AG04450 (cell line): Measurements from ENCODE around the gene MYO7B. TPM values are rescaled to one million over a fixed set of nuclear protein-coding genes. Genes with fewer than 3 reads are reported as not detected.

Experiments
- CTCF ChIA-PET: fragments of 300-600, 350-600 bp; formaldehyde crosslinking; extraction: SDS; loops from one replicate; lab custom pipeline; 2022; ENCODE audit warnings: antibody characterized with exemption, inconsistent platforms; lab: Charles Lee
- POLR2A ChIA-PET: fragments of 350-600 bp; formaldehyde crosslinking; extraction: SDS; loops from one replicate; lab custom pipeline; 2021; ENCODE audit warnings: antibody characterized with exemption, inconsistent platforms; lab: Yijun Ruan, JAX
- DNase-seq: peaks from one replicate; pipeline ENCODE4 v3.0.0-alpha.2; 2011; ENCODE audit warnings: low read depth, low spot score
- H3K27ac ChIP-seq: one replicate; pipeline ENCODE4 v1.5.1; 2012; ENCODE audit warnings: low read depth, low read length, control low read depth
- H3K27me3 ChIP-seq: one replicate; pipeline ENCODE4 v1.6.0; 2012; ENCODE audit warnings: low read length; ENCODE audit not compliant: control insufficient read depth, insufficient read depth
- H3K4me3 ChIP-seq: 2 replicates; pipeline ENCODE4 v1.5.1; 2011; ENCODE audit warnings: mild to moderate bottlenecking, low read depth, low read length, control low read depth
- H3K9me3 ChIP-seq: 2 replicates; pipeline ENCODE4 v1.5.1; 2012; ENCODE audit warnings: low read length; ENCODE audit not compliant: control insufficient read depth, insufficient read depth
- polyA plus RNA-seq: library from polyadenylated mRNA; depleted of rRNA; stranded (reverse); fragments of >200 nt; gene quantifications from 2 replicates; pipeline ENCODE4 v1.2.3, GENCODE V29; 2011
- TF ChIP-seq, protein P1 (sequence below): IDR thresholded peaks from 2 replicates; pipeline ENCODE4 v1.5.1; 2011; ENCODE audit warnings: low read depth, low read length, control low read depth, inconsistent platforms

The MYO7B gene
- polyA plus RNA-seq, 1 experiment, result 0.02 TPM

GRCh38 chr2:127645026-127645394, 109.5 kb downstream of the MYO7B start:
- DNase-seq, result no peak
- Histone ChIP-seq H3K9me3 (no peaks in the 10 kb centered on the region; the same call in 1 of the 2 replicates), H3K27me3 (no peaks in the 10 kb centered on the region), H3K4me3 (no peak overlapping the region), H3K27ac (no peak overlapping the region)
- TF ChIP-seq, protein P1, sequence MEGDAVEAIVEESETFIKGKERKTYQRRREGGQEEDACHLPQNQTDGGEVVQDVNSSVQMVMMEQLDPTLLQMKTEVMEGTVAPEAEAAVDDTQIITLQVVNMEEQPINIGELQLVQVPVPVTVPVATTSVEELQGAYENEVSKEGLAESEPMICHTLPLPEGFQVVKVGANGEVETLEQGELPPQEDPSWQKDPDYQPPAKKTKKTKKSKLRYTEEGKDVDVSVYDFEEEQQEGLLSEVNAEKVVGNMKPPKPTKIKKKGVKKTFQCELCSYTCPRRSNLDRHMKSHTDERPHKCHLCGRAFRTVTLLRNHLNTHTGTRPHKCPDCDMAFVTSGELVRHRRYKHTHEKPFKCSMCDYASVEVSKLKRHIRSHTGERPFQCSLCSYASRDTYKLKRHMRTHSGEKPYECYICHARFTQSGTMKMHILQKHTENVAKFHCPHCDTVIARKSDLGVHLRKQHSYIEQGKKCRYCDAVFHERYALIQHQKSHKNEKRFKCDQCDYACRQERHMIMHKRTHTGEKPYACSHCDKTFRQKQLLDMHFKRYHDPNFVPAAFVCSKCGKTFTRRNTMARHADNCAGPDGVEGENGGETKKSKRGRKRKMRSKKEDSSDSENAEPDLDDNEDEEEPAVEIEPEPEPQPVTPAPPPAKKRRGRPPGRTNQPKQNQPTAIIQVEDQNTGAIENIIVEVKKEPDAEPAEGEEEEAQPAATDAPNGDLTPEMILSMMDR, result no peak
- ChIA-PET POLR2A (no interaction called here), CTCF (no interaction called here)

GRCh38 chr2:127645395-127646291, 110.2 kb downstream of the MYO7B start, which contains the start of gene GPR17:
Gene GPR17, plus strand, starts transcription at chr2:127646153. Its CDS starts 4,583 bp downstream, at chr2:127650736.
- no peaks in the 10 kb centered on the region; the same call in 1 of the 2 replicates for H3K9me3 ChIP-seq
- no peaks in the 10 kb centered on the region for H3K27me3 ChIP-seq
- no peak within 1 kb of the TSS for H3K4me3 ChIP-seq
- DNase-seq, result no peak
- TF ChIP-seq, protein P1, result no peak
- CTCF ChIA-PET, result no interaction called here
- no peak within 1 kb of the TSS for H3K27ac ChIP-seq
- POLR2A ChIA-PET, result no interaction called here

DNA sequence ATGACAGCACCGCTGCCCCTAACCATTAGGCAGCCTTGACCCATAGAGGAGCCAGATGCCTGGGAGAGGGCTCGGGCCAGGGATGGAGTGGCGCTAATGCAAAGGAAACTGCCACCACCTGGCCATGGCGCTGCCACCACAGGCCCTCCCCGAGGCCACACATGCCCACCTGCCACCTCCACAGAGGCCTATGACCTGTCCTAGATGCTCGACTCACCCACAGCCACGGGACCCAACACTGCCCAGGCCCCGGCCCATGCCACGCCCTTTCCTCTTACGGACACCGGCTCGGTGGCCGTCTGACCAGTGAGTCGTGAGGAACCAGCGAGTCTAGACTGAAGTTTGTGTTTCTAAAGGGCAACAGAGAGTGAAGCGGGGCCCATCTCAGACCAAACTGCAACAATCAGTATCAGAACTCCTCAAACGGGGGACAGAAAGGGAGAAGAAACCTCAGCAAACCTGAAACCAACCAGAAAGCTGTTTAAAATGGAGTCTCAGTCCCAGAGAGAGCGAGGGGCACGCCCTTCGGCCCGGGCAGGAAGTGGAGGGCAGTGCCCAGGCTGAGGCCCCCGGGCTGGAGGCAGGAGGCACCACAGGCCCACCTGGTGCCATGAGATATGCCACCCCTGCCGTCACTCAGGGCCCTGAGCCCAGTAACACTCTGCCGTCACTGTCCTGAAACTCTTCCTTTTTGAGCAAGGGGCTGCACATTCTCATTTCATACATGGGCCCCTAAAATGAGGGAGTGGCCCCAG, 111.2 kb downstream of the MYO7B start:
- ChIA-PET POLR2A (no interaction called here), CTCF (no interaction called here)
- Histone ChIP-seq H3K9me3 (no peaks in the 10 kb centered on the region; the same call in 1 of the 2 replicates), H3K27ac (no peak overlapping the region), H3K4me3 (no peak overlapping the region), H3K27me3 (no peaks in the 10 kb centered on the region)
- DNase-seq, result no peak
- TF ChIP-seq, protein P1, result no peak

DNA sequence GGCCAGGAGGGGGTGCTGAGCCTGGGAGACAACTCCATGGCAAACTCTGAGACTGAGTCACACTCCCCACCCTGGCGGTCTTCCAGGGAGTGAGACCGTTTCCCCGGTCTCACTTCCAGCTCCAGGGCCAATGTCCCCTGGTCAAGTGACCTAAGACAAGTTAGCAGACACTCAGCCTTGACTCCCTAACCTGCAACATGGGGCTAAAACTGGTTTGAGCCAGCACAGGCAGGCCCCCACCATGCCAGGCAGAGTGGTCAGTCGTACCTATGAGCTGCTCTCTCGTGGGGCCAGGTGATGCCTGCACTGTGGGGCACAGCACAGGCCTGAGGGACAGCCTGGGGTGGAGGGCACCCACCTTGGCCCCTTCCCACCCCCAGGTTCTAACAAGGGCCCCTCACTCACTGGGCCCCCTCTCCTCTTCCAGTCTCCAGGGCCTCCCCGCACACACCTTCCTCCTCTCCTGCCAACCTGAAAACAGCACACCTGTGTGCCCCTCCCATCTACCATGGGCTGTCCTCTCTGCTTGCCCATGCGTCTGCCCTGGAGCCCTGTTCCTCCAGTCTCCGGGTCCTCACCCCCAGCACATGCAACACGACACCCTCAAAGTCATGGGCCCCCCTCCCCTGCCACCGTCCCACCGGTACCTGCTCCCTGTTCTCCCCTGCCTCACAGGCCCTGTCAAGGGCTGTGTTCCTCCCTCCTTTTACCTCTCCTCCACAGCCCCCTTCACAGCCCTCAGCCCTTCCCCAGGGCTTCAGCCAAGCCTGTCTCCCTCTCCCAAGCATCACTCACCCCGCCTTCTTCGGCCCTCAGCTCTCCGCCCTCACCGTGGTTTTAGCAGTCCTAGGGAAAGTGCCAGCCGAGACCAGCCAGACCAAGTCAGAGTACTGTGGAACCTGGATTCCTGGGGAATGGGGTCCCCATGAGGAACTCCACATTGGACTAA, 112.0 kb downstream of the MYO7B start:
- ChIA-PET POLR2A (no interaction called here), CTCF (interaction anchor here (0.6 kb wide), 1 partner anchor 323 kb away, joined by 3 read pairs; no protein-coding TSS in a partner anchor)
- H3K27me3 ChIP-seq, result no peaks in the 10 kb centered on the region

More for the DNA sequence above, 112.0 kb downstream of the MYO7B start:
- H3K4me3 ChIP-seq, result no peak overlapping the region
- TF ChIP-seq, protein P1, result no peak
- H3K27ac ChIP-seq, result no peak overlapping the region
- no peaks in the 10 kb centered on the region; the same call in 1 of the 2 replicates for H3K9me3 ChIP-seq
- no peak for DNase-seq
